ENCODE data around the gene C16orf78.

DNA sequence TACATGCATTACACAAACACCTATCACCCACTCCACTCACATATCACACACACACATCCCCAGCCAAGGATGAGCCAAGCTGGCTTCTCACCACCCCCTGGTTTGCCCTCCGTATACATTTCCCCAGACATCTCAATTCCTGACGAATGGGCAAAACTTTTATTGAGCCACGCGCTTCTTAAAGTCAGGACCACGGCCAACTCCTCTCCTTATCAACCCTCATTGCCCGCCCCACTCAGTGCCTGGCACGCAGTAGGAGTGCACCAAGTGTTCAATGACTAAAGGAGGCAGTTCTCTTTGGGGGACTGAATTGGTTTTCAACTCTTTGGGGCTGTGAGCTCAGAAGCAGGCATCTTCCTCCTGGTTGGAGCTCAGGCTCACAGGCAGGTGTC, 22.5 kb upstream of the C16orf78 start:
- TF ChIP-seq, protein P1, sequence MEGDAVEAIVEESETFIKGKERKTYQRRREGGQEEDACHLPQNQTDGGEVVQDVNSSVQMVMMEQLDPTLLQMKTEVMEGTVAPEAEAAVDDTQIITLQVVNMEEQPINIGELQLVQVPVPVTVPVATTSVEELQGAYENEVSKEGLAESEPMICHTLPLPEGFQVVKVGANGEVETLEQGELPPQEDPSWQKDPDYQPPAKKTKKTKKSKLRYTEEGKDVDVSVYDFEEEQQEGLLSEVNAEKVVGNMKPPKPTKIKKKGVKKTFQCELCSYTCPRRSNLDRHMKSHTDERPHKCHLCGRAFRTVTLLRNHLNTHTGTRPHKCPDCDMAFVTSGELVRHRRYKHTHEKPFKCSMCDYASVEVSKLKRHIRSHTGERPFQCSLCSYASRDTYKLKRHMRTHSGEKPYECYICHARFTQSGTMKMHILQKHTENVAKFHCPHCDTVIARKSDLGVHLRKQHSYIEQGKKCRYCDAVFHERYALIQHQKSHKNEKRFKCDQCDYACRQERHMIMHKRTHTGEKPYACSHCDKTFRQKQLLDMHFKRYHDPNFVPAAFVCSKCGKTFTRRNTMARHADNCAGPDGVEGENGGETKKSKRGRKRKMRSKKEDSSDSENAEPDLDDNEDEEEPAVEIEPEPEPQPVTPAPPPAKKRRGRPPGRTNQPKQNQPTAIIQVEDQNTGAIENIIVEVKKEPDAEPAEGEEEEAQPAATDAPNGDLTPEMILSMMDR (IDR thresholded peaks at IDR 0.05; ENCODE audit: poor library complexity, severe bottlenecking) = no peak
- no peak for TF ChIP-seq EZH2 (IDR thresholded peaks at IDR 0.05; ENCODE audit: borderline replicate concordance, insufficient read depth, low read length, poor library complexity, severe bottlenecking)
- TF ChIP-seq REST (IDR thresholded peaks at IDR 0.05; ENCODE audit: borderline replicate concordance) = no peak
- TF ChIP-seq RAD21 (conservative IDR thresholded peaks at IDR 0.05) = no peak
- no peak for TF ChIP-seq TAF1 (IDR thresholded peaks at IDR 0.05; ENCODE audit: low read depth)

All from neural cell (in vitro differentiated cells).